ENCODE data around the gene CCDC188.

GRCh38 chr22:20155330-20156041, 4.6 kb upstream of the CCDC188 start:
- TF ChIP-seq CTCF (IDR thresholded peaks at IDR 0.05; ENCODE audit: borderline replicate concordance, extremely low read depth, low read length, poor library complexity, severe bottlenecking) (no peak), EZH2 (IDR thresholded peaks at IDR 0.05; ENCODE audit: borderline replicate concordance, low read depth, low read length, severe bottlenecking) (no peak)
